ENCODE measurements around the gene MAP9.

DNA sequence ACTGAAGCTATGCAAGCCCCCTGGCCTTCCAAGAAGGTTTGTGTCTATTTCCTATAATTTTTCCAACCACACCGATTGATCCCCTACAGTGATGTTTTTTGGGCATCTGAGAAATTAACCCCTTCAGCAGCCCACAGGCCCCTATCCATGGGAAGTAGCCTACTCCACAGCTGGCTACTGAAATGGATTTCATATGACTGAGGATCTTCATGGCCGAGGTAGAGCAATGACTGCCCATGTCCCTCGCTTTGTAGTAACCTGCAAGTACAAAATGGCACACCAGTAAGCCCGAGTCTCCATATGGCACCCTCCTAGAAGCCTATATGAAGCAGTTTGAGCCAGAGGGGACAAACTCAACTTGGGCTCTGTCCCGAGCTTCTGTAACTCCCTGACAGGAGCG lies 36.8 kb downstream of the MAP9 start:
- TF ChIP-seq, protein P1, sequence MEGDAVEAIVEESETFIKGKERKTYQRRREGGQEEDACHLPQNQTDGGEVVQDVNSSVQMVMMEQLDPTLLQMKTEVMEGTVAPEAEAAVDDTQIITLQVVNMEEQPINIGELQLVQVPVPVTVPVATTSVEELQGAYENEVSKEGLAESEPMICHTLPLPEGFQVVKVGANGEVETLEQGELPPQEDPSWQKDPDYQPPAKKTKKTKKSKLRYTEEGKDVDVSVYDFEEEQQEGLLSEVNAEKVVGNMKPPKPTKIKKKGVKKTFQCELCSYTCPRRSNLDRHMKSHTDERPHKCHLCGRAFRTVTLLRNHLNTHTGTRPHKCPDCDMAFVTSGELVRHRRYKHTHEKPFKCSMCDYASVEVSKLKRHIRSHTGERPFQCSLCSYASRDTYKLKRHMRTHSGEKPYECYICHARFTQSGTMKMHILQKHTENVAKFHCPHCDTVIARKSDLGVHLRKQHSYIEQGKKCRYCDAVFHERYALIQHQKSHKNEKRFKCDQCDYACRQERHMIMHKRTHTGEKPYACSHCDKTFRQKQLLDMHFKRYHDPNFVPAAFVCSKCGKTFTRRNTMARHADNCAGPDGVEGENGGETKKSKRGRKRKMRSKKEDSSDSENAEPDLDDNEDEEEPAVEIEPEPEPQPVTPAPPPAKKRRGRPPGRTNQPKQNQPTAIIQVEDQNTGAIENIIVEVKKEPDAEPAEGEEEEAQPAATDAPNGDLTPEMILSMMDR (IDR thresholded peaks at IDR 0.05) = no peak
- TF ChIP-seq POLR2A (IDR thresholded peaks at IDR 0.05) = no peak
